Upper lobe of right lung (tissue), 1 donor: ENCODE measurements around the gene VAMP4. TPM values are rescaled to one million over a fixed set of nuclear protein-coding genes. Genes with fewer than 3 reads are reported as not detected.
"Not testable (repeated sequence)": the region's sequence is repeated elsewhere in the genome, so short reads cannot be mapped to it uniquely, and the experiment has no call there.

Experiments used
- ATAC-seq: fragments of 200-7000 bp; cut with Tn5 transposase; one replicate; pipeline ENCODE4 v1.9.1; 2020; ENCODE audit warnings: mild to moderate bottlenecking, moderate library complexity
- DNase-seq: peaks from one replicate; pipeline ENCODE4 v3.0.0-alpha.2; 2020
- H3K27ac ChIP-seq: fragments of 200-600 bp; one replicate; pipeline ENCODE4 v1.8.0; 2022
- H3K27me3 ChIP-seq: fragments of 200-600 bp; one replicate; pipeline ENCODE4 v1.8.0; 2022; ENCODE audit warnings: mild to moderate bottlenecking
- H3K36me3 ChIP-seq: fragments of 200-600 bp; one replicate; pipeline ENCODE4 v1.8.0; 2022
- H3K4me1 ChIP-seq: fragments of 200-600 bp; one replicate; pipeline ENCODE4 v1.8.0; 2022
- H3K4me3 ChIP-seq: fragments of 200-600 bp; one replicate; pipeline ENCODE4 v1.8.0; 2022; ENCODE audit warnings: mild to moderate bottlenecking
- H3K9me3 ChIP-seq: fragments of 200-600 bp; one replicate; pipeline ENCODE4 v1.8.0; 2022
- CTCF ChIP-seq: fragments of 200-600 bp; IDR thresholded peaks from one replicate; pipeline ENCODE4 v1.8.0; 2022; ENCODE audit warnings: antibody characterized with exemption
- intact Hi-C: fragments of 100-400 bp; cut with DNase I; formaldehyde crosslinking; loops from one replicate; pipeline ENCODE4 v1.11.0; 2022
- total RNA-seq: library from RNA; stranded (reverse); fragmentation: NEBNext Ultra II Directional; extraction: Animal tissue kit (Norgen Biotek cat#: 25700); gene quantifications from one replicate; pipeline ENCODE4 v1.2.1, GENCODE V29; 2021
- donor health status: DM: no; HTN: yes; CAD: no; lungs with severe emphysema.

The VAMP4 gene
- total RNA-seq, 1 donor from 2014 or later: 19.2 TPM

GRCh38 chr1:171740356-171740863 lies 1.5 kb downstream of the VAMP4 start:
- no peaks in the 10 kb centered on the region for H3K9me3 ChIP-seq
- no peak for ATAC-seq
- peaks cover 30% of the 10 kb centered on the region for H3K36me3 ChIP-seq
- no peak for DNase-seq
- peak overlapping the region; percentile 97 for H3K4me3 ChIP-seq
- H3K27ac ChIP-seq: peak overlapping the region; percentile 96
- H3K4me1 ChIP-seq: peaks cover 28% of the 10 kb centered on the region
- H3K27me3 ChIP-seq: no peaks in the 10 kb centered on the region
- no peak for TF ChIP-seq CTCF
- intact Hi-C loops: no loop called here

DNA sequence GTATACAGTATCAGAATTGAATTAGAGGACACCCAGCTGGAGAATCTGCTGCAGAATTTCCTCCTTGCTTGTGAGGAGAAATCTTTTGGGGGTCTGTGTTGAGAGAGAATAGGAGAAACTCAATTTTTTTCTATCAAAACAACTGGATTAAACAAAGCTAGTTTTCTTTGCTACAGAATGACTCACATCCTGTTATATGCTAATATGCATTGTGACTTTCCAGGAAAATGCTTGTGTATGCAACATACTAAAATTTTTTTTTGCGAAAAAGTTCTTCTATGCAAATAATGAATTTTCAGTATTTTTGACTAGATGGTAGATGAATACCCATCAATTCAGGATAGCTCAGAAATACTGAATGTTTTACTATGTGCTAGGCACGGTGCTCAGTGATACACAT lies 2.2 kb downstream of the VAMP4 start:
- ATAC-seq: no peak
- no peak for DNase-seq
- TF ChIP-seq CTCF: no peak
- intact Hi-C loops: no loop called here
- H3K9me3 ChIP-seq: no peaks in the 10 kb centered on the region
- H3K27ac ChIP-seq: no peak overlapping the region
- peaks cover 28% of the 10 kb centered on the region for H3K4me1 ChIP-seq
- peaks cover 34% of the 10 kb centered on the region for H3K36me3 ChIP-seq
- no peaks in the 10 kb centered on the region for H3K27me3 ChIP-seq
- H3K4me3 ChIP-seq: no peak overlapping the region

DNA sequence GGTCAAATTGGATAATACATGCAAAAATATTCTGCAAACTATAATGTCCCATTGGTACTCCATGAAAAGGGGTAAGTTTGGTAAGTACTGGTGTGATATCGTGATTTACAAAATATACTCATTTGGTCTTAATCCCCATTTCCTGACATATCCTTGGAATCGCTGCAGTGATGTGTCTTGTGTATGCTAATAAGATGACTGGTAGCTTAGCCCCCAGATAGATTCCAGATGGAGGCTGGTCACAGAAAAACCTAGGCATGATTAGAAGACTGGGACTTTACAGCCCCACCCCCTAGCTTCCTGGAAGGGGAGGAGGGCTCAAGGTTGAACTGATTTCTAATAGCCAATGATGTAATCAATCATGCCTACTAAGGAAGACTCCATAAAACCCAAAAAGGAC lies 3.0 kb downstream of the VAMP4 start:
- no peak overlapping the region for H3K27ac ChIP-seq
- no peak for ATAC-seq

DNA sequence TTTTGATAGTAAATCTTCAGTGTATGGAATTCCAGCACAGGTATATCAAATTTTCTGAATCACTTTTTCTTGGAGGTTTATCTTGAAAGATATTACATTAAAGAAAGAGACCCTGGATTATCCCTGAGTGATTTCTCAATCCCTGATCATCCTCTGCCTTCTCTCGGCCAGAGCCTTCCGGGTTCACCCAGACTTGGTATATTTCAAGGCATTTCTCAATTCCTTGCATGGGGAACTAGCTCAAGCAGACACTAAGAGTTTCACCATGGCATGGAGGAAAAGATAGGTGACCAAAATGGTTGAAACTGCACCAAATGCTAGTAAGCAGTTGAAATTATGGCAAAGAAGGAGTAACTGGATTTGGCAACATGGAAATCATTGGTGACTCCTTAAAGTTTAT lies 5.7 kb downstream of the VAMP4 start:
- Histone ChIP-seq H3K9me3 (no peaks in the 10 kb centered on the region), H3K27ac (no peak overlapping the region), H3K4me1 (peaks cover 17% of the 10 kb centered on the region), H3K27me3 (no peaks in the 10 kb centered on the region), H3K36me3 (peaks cover 55% of the 10 kb centered on the region), H3K4me3 (no peak overlapping the region)
- no peak for TF ChIP-seq CTCF
- peak; percentile 70 for ATAC-seq
- intact Hi-C loops: no loop called here
- no peak for DNase-seq

More for the DNA sequence above, 3.0 kb downstream of the VAMP4 start:
- no peaks in the 10 kb centered on the region for H3K27me3 ChIP-seq
- H3K4me1 ChIP-seq: peaks cover 26% of the 10 kb centered on the region
- intact Hi-C loops: no loop called here
- no peak overlapping the region for H3K4me3 ChIP-seq
- peaks cover 37% of the 10 kb centered on the region for H3K36me3 ChIP-seq
- no peak for DNase-seq
- H3K9me3 ChIP-seq: no peaks in the 10 kb centered on the region
- no peak for TF ChIP-seq CTCF

GRCh38 chr1:171730052-171730451 lies 11.8 kb downstream of the VAMP4 start:
- H3K9me3 ChIP-seq: no peaks in the 10 kb centered on the region
- ATAC-seq (no peak), DNase-seq (no peak)
- intact Hi-C loops: no loop called here
- H3K27ac ChIP-seq: no peak overlapping the region
- H3K4me1 ChIP-seq: peaks cover 8% of the 10 kb centered on the region
- peaks cover 47% of the 10 kb centered on the region for H3K36me3 ChIP-seq
- no peak for TF ChIP-seq CTCF
- H3K4me3 ChIP-seq: no peak overlapping the region
- H3K27me3 ChIP-seq: no peaks in the 10 kb centered on the region

DNA sequence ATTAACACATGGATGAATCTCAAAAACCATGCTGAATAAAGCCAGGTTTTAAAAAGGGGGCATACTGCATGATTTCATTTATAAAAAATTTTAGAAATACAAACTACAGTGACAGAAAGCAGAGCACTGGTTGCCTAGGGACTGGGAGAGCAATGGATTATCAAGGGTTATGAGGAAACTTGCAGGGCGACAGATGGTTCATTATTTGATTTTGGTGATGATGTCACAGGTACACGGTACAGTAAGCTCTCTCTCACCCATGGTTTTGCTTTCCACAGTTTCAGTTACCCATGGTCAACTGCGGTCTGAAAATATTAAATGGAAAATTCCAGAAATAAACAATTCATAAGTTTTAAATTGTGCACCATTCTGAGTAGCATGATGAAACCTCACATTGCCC lies 14.1 kb downstream of the VAMP4 start:
- Histone ChIP-seq H3K27ac (no peak overlapping the region), H3K9me3 (peaks cover 4% of the 10 kb centered on the region), H3K4me1 (peaks cover 8% of the 10 kb centered on the region), H3K4me3 (no peak overlapping the region), H3K27me3 (no peaks in the 10 kb centered on the region), H3K36me3 (peaks cover 35% of the 10 kb centered on the region)
- no peak for DNase-seq
- intact Hi-C loops: no loop called here
- ATAC-seq: no peak
- no peak for TF ChIP-seq CTCF

DNA sequence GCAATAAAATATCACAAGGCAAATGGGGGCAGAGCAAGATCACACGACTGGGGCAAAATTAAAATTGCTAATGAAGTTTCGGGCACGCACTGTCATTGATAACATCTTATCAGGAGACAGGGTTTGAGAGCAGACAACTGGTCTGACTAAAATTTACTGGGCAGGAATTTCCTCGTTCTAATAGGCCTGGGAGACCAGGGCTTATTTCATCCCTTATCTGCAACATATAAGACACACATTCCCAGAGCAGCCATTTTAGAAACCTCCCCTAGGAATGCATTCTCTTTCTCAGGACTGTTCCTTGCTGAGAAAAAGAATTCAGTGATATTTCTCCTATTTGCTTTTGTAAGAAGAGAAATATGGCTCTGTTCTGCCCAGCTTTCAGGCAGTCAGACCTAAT lies 18.7 kb downstream of the VAMP4 start:
- ATAC-seq, H3K9me3 ChIP-seq, H3K27me3 ChIP-seq, DNase-seq, H3K4me3 ChIP-seq, H3K27ac ChIP-seq, H3K4me1 ChIP-seq, intact Hi-C loops: not testable (repeated sequence)
- H3K36me3 ChIP-seq: peaks cover 23% of the 10 kb centered on the region
